ENCODE results near the gene NPFFR2.

- TF ChIP-seq POLR2A (IDR thresholded peaks at IDR 0.05; ENCODE audit: low read depth, low read length) (no peak), POLR2AphosphoS5 (IDR thresholded peaks at IDR 0.05; ENCODE audit: low read depth, low read length) (no peak)
Measured at GRCh38 chr4:72144241-72144640, 112.4 kb downstream of the NPFFR2 start.
